ENCODE results near the gene CENPT.
A peak's percentile ranks its signal among the peaks of the same experiment; 100 is the strongest.
"Not testable (repeated sequence)": the region's sequence is repeated elsewhere in the genome, so short reads cannot be mapped to it uniquely, and the experiment has no call there.

CENPT gene

DNA sequence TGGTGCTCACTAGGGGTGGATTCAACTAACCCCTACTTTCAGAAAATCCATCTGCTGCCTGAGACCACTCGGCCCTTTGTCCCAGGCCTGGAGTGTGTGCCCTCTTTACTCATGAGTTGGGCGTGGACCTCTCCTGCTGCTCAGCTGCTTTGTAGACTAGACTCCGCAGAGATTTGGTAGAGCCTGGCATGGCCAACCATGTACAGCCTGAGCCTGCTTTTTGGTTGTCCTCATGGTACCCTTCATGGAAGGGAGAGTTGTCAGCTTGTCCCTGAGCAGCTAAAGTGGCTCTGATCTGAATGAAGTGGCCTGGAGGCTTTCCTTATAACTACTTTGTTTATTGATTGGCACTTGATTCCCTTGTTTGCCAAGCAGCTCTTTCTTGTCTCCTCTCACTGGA, 26.9 kb upstream of the CENPT start:
- no peak for DNase-seq

DNA sequence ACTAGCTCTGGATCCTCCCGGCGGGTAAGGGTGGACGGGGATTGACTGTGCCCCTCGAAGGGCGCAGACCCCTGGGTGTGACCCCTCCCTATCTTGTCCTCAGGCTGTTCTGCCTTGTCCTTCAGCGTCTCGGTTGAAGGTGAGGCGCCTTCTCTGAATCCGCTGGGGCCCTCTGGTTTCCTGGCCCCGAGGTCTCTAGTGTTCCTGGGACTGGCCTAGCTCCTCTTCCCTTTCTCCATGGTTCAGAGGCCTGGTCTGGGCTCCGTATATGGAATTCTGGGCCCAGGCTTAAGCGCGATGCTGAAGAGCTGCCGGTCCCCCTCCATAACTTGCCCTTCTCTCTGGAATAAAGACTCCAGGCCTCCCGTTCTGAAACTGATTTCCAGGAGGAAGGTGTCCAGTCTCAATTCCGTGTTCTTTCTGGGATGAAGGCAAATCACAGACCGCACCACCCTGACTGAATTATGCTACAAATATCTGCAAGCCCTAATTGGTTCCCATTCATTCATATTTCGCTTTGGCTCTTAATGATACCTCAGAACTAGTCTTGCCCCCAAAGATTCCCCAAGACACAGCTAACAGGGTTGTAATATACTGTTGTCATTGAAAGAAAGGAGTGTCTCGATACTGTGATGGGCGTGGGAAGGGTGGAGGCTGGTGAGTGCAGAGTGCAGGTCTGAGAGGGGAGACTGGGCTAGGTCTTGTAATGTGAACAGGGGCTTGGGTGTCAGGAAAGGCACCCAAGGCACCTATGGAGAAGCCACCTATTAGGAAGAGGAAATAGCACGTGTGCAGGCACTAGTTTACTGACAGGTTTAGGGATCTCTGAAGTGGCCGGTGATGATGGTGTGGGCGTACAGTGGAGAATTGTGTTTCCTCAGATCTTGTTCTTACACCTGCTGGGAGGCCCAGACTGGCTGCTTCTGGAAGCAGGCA, 26.2 kb upstream of the CENPT start:
- DNase-seq: no peak

DNA sequence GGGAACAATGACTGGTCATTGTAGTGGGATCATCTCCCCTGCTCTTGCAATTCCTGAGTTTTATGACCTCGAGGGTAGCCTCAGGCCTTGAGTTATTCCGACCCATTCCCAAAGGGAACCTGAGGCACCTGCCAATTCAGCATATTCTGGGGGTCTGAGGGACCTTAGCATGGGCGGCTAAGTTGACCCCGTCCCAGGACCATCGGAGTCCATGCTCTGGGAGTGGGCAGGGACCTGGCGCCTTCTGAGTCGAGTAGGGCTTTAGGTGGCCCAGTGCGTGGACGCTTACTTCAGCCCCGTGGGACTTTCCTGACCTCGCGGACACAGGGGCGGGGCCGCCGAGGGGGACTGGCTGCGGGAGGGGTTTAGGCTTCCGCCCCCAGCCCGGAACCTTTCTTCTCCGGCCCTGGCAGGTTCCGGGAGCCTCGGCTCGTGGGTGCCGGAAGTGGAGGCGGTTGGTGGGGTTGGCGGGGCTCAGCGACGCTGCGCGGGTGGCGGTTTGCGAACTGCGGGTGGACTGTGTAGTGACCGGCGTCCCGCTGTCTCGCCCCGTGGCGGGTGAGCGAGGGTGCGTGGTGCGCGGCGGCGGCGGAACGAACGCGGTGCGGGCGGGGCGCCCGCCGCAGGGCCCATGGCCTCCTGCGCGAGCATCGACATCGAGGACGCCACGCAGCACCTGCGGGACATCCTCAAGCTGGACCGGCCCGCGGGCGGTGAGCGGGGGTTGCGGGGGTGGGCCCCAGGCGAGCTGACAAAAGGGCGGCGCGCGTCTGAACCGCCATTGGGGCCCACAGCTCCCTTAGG, 25.3 kb upstream of the CENPT start, which contains the start of gene EDC4:
Gene EDC4 (plus strand): TSS at position 422 of the 804 bp plus-strand sequence. CDS start 210 bp downstream, at position 632.
- peak; percentile 82 to 85 for DNase-seq

DNA sequence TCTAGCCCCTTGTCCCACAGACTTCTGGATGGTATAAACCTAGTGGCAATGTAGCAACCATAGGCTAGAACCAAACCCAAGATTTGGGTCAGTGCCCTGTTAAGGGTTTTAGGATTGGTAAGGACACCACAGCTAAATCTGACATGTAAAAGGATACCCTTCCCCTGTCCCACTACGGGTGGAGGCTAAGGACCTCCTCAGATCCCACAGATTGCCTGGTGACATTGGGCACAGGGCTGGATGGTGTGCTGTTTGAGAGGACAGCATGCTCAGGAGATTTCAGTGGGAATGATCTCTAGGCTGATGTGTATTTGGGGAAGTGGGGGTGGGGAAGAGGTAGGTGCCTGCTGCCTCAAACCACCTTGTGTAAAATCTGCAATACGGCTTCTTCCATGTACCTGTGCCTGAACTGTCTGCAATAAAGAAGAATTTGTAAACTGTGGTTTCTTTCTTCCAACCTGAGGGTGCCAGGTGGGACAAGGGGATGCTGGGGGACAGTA, 24.7 kb upstream of the CENPT start:
- no peak for DNase-seq

DNA sequence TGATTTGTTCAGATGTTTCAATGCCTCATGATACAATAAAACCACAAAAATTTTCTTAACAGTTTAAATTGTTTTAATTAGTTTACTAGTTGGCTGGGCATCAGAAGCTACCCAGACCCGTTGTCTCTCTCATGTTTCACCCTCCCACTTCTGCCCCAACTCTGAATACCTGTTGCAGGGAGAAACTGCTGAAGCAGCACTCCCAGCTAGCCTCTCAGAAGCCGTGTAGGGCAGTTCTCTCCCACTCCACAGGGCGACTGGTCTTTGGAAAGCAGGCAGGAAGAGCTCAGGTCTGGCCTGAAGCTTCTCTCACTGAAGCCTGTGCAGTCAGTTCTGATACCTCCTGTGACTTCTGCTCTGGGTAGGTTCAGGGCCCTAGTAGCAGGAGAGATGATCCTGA, 23.8 kb upstream of the CENPT start:
- DNase-seq: no peak

DNA sequence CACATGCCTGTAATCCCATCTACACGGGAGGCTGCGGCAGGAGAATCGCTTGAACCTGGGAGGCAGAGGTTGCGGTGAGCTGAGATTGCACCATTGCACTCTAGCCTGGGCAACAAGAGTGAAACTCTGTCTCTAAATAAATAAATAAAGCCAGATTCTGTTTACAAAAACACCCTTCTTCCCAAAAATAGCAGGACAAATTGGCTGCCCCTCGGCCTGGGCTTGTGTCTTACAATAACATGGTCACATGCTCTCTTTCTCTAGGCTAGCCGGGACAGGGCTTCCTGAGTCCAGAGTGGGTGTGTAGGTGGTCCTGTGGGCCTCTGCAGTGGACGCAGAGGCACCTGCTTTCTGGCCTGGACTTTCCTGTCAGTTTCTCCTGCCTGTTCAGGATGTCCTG, 22.2 kb upstream of the CENPT start:
- no peak for DNase-seq

DNA sequence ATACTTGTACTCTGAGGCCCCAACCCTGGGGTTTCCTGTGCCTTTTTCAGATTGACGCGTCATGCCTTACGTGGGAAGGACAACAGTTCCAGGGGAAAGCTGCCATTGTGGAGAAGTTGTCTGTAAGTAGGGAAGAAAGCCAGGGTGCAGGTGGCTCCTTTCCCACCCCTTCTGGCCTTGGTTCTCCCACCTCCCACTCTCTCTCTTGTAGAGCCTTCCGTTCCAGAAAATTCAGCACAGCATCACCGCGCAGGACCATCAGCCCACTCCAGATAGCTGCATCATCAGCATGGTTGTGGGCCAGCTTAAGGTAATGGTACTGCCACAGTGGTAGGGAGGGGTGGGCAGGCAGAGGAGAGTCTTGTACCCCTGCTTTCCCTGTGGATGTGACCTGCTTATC, 20.8 kb upstream of the CENPT start:
- no peak for DNase-seq

DNA sequence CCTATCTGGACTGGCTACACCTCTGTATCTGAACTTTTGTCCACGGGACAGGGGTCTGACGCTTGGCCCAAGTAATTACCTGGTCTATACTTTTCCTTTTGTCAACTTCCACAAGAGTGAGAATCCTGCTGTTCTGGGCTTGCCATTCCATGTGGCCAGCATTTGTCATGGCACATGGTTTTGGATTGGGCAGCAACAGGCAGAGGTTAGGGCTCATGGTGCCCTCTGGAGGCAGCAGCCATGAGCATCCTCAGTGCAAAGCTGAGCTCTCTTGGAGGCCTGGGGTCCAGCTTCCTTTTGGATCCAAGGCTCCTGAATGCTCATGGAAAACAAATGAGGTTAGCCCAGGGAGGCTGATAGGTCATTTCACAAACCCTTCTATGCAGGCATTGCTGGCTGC, 17.8 kb upstream of the CENPT start:
- DNase-seq: no peak

DNA sequence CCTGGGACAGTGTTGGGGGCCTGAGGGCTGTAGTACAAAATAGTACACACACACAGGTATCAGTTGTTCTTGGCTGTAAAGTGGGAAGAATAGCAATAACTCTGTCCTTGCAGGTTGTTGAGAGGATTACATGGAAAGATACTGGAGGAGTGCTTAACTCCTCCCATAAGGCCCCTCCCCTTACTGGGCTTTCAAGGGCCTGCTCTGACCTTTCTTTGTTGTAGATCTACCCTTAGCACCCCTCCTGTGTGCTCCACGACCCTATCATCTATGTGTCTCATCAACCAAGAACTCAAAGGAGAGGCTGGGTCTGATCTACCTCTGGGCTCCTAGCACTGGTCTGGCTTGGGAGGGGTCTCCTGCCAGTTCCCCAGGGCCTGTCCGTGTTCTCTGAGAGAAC, 17.1 kb upstream of the CENPT start:
- DNase-seq: no peak

DNA sequence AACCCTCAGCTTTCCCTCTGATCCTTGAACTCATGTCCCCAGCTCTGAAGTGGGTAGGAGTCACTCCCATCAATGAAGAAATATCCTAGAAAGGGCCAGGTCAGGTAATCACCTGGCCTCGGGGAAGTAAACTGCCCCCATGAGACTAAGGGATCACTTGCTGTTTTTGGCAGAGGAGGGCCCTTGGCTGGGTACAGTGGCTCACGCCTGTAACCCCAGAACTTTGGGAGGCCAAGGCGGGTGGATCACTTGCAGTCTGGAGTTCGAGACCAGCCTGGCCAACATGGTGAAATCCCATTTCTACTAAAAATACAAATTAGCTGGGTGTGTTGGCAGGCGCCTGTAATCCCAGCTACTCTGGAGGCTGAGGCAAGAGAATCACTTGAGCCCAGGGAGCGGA, 16.6 kb upstream of the CENPT start:
- DNase-seq: not testable (repeated sequence)

DNA sequence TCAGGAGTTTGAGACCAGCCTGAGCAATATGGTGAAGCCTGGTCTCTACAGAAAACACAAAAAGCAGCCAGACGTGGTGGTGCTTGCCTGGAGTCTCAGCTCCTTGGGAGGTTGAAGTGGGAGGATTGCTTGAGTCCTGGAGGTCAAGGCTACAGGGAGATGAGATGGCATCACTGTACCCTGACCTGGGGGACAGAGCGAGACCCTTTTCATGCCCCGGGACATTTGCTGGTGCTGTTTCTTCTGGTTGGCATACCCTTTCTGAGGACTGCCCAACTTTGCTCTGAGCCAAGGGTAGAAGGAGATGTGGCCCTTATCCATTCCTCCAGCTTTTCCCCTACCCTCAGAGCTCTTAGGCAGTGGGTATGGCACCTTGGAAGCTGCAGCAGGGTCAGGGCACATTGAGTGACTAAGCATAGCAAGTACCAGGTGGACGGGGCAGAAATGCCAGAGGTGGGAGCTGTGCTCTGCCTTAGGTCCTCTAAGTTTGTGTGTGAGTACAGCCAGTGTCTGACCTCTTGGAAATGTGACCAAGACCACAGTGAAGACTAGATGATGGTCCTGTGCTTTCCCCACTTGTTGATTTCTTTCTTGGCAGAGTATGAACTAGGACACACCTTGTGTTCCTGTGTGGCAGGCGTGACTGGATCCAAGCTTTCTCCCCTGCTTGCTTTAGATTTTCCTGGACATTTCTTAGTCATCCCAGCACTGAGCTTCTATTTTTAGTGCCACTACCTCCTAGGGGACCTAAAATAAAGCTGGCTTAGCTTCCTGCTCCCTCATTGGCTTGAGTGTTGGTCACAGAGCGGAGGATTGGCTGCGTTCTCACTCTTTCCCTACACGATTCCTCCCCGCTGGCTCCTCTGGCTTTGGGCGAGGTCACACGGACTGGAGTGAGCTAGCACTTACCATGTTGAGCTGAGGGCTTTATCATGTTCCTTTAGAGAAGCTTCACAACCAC, 15.4 kb upstream of the CENPT start:
- no peak for DNase-seq

DNA sequence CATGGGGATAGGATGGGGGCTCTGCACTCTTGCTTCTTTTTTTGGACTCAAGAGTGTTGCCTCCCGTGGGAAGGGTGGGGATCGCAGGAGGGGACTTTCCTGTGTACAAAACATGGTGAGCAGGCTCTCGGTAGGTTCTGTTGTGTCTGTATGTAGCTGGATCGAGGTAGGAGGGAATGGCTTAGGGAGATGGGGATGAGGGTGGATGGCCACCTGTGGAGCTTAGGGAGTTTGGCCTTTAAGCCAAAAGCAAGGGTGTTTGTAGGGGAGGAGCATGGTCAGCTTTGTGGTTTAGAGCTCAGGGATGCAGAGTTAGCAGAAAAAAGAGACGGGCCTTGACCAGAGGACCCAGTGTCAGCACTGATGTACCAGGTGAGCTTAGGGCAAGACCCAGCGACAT, 14.4 kb upstream of the CENPT start:
- DNase-seq: no peak

DNA sequence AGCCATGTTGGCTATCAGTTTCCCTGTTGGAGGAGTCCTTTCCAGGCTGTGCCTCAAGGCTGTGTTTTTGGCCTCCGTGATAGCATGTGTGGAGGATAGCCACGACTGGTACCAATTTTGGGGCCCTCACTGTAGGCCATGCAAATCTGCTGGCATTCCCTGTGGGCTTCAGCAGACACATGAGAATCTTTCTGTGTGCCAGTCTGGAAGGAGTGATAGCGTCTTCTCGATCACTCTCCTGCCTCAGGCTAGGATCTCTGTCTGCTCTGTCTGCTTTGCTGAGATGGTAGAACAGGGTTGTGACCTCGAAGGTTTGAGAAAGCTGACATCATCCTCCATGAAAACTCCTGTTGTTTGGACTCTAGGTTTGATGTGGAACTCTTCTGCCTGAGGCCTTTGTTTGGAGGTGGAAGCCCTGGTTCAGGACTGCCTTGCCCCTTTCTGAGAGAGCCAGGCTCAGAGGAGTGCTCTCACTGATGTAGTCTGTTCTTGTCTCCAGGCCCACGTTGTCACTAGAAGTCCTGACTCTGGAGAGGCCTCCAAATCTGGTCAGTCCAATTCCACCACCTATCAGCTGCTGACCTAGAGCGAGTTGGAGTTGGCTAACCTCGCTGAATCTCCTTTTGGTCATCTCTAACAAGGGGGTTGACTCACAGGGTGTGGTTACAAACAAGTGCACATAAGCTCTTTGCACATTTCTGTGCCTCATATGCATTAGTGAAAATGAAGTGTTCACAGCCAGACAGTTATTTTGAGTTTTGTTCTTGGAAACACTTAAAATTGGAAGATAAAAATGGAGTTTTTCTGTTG, 13.3 kb upstream of the CENPT start:
- DNase-seq: no peak

DNA sequence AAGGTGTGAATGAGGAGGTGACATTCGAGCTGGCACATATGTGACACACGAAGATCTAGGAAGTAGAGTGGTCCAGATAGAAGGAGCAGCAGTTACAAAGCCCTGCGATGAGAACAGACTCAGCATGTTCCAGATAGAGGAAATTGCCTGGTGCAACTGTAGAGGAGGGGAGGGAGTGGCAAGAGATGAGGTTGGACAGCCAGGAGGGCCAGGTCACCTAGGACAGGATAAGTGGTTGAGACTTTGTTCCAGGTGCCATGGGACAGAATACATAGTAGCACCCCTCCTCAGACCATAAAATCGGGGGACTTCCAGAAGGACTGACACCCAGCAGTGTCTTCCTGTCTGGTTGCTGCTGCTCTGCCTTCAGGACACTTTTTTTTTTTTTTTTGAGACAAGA, 11.0 kb upstream of the CENPT start:
- DNase-seq: no peak

DNA sequence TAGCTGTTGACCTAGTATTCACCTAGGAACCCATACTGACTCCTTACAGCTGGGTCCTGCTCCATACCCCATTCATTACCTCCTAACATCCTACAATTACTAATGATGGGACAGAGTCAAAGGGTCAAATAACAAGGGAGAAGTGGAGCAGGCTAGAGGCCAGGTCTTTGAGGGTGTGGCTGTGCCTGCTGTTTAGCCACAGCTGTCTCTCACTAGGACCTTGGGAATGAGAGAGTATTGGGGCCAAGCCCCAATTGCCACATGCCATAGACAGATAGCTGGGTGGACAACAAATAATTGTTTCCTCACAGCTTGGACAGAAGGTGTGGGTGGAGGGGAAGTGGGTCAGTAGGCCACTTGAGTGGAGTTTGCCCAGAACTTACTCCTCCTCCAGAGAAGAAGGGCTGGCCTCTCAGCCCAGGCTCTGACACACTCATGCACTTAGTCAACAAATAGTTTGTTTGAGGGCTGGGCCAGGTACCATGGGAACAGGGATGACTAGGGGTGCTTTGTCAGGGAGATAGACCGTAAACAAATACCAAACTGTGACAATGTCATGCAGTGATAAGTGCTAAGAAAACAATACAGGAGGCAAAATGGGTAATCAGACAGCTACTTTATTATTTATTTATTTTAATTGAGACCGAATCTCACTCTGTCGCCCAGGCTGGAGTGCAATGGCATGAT, 10.2 kb upstream of the CENPT start:
- DNase-seq: peak in 1 of 2 experiments; percentile 23

DNA sequence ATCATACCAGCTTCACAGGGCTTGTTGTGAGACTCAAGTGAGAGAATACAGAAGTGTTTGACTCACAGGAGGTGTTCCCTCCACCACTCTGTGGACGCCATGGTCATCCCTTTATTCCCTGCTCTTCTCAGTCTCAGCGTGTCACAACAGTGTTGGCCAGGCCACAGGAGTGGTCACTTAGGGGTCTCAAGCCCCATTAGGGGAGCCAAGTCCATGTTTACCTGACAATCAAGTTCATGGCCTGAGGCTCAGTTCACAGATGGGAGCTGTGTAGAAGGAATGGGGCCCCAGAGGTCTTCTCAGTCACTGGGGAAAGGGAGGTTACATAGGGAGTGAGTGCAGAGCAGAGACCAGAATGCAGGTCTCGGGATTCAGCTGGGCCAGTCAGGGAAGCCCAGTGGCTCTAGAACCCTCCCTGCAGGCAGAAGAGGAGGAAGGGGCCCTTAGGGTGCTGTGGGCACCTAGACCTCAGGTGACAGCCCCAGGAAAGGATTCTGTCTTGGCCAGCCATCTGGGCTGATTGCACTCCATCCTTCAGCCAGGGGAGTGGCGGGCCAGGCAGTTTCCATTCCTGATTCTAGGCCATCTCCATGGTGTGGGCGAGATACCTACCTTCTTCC, 9.5 kb upstream of the CENPT start:
- DNase-seq: no peak

DNA sequence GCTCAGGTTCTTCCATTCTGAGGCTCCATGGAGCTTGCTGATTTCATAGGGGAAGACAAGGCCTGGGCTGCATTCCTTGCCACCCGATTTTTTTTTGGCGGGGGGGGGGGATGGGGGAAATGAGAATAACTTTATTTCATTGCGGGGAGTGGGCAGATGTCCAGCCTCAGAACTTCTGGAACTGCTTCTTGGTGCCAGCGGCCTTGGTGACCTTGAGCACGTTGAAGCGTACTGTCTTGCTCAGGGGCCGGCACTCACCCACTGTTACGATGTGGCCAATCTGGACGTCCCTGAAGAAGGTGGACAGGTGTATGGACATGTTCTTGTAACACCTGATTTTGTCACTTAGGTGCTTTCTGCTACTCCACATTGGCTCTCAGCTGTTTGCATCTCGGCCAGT, 8.3 kb upstream of the CENPT start:
- DNase-seq: no peak

DNA sequence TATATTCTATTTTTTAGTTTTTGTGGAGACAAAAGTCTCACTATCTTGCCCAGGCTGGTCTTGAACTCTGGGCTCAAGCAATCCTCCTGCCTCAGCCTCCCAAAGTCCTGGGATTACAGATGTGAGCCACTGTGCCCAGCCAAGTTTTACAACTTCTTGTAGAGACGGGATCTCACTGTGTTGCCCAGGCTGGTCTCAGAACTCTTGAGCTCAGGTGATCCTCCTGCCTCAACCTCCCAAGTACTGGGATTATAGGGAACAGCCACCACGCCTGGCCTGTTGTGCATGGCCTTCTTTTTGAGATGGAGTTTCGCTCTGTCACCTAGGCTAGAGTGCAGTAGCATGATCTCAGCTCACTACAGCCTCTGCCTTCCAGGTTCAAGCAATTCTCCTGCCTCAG, 6.2 kb upstream of the CENPT start:
- DNase-seq: no peak

DNA sequence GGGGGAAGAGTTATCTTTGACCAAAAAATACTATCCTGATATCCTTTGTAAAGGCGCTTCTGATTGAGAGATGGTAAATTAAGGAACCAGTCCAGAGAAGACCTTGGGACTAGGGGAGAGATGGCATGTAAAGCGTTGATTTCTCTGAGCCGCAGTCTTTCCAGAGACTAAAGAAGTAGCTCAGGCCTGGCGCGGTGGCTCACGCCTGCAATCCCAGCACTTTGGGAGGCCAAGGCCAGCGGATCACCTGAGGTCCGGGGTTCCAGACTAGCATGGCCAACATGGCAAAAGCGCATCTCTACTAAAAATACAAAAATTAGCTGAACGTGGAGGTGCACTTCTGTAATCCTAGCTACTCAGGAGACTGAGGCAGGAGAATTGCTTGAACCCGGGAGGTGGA, 625 bp upstream of the CENPT start:
- no peak for DNase-seq

DNA sequence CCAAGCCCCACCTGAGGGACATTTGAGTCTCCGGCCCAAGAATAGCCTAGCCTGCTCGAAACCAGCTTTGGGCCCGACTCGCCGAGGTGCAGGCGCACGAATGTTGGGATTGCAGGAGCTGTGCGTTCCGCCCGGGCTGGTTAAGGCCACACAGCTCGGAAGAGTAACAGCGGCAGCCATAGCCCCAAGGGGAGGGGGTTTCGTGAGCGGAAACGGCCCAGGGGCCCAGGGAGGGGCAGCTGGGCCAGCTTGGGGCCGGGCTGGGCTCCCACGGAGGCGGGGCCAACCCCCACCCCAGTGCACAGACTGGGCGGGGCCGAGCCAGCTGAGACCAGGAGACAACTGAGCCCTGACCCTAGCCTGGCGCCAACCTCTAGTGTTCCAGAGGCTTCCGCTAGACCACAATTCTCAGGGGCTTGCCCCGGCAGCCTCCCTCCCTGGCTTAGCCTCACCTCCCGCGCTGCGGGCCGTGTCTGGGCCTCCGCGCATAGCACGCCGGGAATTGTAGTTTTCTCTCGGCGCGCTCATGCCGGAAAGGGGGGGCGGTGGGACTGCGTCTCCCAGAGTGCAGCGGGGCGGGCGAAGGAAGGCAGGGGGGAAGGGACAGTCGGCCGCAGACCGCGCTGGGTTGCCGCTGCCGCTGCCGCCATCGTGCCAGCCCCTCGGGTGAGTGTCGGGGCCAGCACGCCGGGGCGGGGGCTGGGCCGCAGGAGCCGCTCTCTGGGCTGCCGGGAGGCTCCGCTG, 1.0 kb downstream of the CENPT start, which contains the start of gene NUTF2:
Gene NUTF2 (plus strand): TSS at position 614 of the 744 bp plus-strand sequence. CDS start 18,198 bp downstream, outside the sequence.
- peak; percentile 93 for DNase-seq
